HG03066 (cell line): ENCODE results near the gene CRYBG1.

Experiments
- ATAC-seq: cut with Tn5 transposase; IDR thresholded peaks from one replicate; pipeline ENCODE4 v1.9.1; 2021; ENCODE audit warnings: low read depth; ENCODE audit not compliant: unreplicated experiment

CRYBG1 gene

DNA sequence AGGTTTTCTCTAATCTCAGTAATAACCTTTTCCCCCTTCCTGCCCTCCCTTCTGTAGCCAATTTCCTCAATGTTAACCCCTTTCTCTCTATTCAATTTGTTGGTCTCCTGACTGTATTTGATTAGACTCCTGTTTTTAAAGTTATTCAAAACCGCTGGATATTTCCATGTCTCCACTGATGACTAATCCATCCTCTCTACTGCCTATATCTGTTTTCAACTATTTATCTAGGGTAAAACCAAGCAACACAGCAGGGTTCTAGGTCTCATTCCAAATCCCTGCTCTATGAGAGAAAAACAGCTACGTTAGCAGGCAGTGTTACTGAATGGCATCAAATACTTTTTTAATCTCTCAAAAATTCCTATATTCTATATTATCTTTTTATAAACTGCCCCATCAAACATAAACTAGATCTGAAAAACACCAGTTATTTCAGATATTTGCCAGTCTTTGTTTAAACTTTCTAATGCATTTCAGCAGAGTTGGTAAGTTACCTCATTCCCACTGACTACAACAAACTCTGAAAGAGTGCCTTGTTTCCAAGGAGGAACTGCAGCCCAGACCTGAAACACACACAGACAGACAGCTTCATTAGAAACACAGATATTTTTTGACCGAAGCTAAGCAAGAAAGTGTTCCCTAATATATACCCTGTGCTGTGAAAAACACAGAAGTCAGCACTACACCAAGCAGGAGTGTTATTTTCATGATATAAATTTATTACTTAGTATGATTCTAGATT, 260.6 kb downstream of the CRYBG1 start:
- ATAC-seq, result no peak
